SU-DHL-6 (cell line): ENCODE measurements around the gene SPATA7.

Experiments used
- CTCF ChIP-seq: fragments of 200-600 bp; sonication (generic); IDR thresholded peaks from one replicate; pipeline ENCODE4 v1.5.1; 2017; ENCODE audit warnings: antibody characterized with exemption, mild to moderate bottlenecking, low read length, moderate library complexity; ENCODE audit not compliant: insufficient read depth, poor library complexity, severe bottlenecking
- EZH2phosphoT487 ChIP-seq: fragments of 200-600 bp; sonication (generic), shearing (Covaris generic); conservative IDR thresholded peaks from 2 replicates; pipeline ENCODE4 v1.6.1; 2018; ENCODE audit warnings: mild to moderate bottlenecking, antibody characterized with exemption, low read length, moderate library complexity, mixed read lengths

GRCh38 chr14:88479574-88479987, 94.1 kb downstream of the SPATA7 start:
- no peak for TF ChIP-seq CTCF
- TF ChIP-seq EZH2phosphoT487, result no peak
